Smooth muscle cell (in vitro differentiated cells): ENCODE measurements around the gene DAZAP1. TPM values are rescaled to one million over a fixed set of nuclear protein-coding genes. Genes with fewer than 3 reads are reported as not detected.

Experiments used
- DNase-seq: peaks from one replicate; lab custom pipeline; 2025; ENCODE audit not compliant: unreplicated experiment; lab: John Stamatoyannopoulos, UW
- H2AFZ ChIP-seq: fragments of 200-600 bp; sonication (generic); 2 replicates; pipeline ENCODE4 v1.6.0; 2016; ENCODE audit warnings: antibody characterized with exemption, low read depth, mild to moderate bottlenecking
- H3F3A ChIP-seq: fragments of 200-600 bp; sonication (generic); 2 replicates; pipeline ENCODE4 v1.6.0; 2017; ENCODE audit warnings: antibody characterized with exemption, low read depth
- H3K27ac ChIP-seq: fragments of 200-600 bp; sonication (generic); 2 replicates; pipeline ENCODE4 v1.5.1; 2016; ENCODE audit warnings: low read depth, mild to moderate bottlenecking
- H3K27me3 ChIP-seq: fragments of 200-600 bp; sonication (generic); 2 replicates; pipeline ENCODE4 v1.6.1; 2016; ENCODE audit warnings: low read depth, mild to moderate bottlenecking
- H3K36me3 ChIP-seq: fragments of 200-600 bp; sonication (generic); 2 replicates; pipeline ENCODE4 v1.5.1; 2016; ENCODE audit warnings: low read depth
- H3K4me1 ChIP-seq: fragments of 200-600 bp; sonication (generic); 2 replicates; pipeline ENCODE4 v1.5.1; 2016; ENCODE audit warnings: low read depth
- H3K4me2 ChIP-seq: fragments of 200-600 bp; sonication (generic); 2 replicates; pipeline ENCODE4 v1.6.0; 2016; ENCODE audit warnings: mild to moderate bottlenecking
- H3K4me3 ChIP-seq: fragments of 200-600 bp; sonication (generic); 2 replicates; pipeline ENCODE4 v1.5.1; 2016; ENCODE audit warnings: mild to moderate bottlenecking
- H3K79me2 ChIP-seq: fragments of 200-600 bp; sonication (generic); 2 replicates; pipeline ENCODE4 v1.6.0; 2016; ENCODE audit warnings: low read depth, mild to moderate bottlenecking
- H3K9ac ChIP-seq: fragments of 200-600 bp; sonication (generic); 2 replicates; pipeline ENCODE4 v1.6.0; 2016; ENCODE audit warnings: low read depth
- H3K9me3 ChIP-seq: fragments of 200-600 bp; sonication (generic); replicated peaks from 2 replicates; pipeline ENCODE4 v1.5.1; 2016; ENCODE audit warnings: low read depth
- H4K20me1 ChIP-seq: fragments of 200-600 bp; sonication (generic); 2 replicates; pipeline ENCODE4 v1.6.0; 2016; ENCODE audit warnings: low read depth
- WGBS: methylation state at CpG from one replicate; pipeline ENCODE4 v1.1.7; 2016; ENCODE audit warnings: low lambda C conversion rate; 5-methylcytosine and 5-hydroxymethylcytosine counted together
- polyA plus RNA-seq: library from polyadenylated mRNA; unstranded; fragments of >200 nt; fragmentation: Nextera tagmentation; extraction: Ambion mirVana; gene quantifications from 2 replicates; pipeline ENCODE4 v1.2.1, GENCODE V29; 2016
- total RNA-seq: library from RNA; depleted of rRNA; stranded (reverse); fragments of >200 nt; gene quantifications from 2 replicates; pipeline ENCODE4 v1.2.3, GENCODE V29; 2014
- TF ChIP-seq, protein P1 (sequence below): fragments of 200-600 bp; sonication (generic); IDR thresholded peaks from 2 replicates; pipeline ENCODE4 v1.5.1; 2017; ENCODE audit warnings: borderline replicate concordance, mild to moderate bottlenecking, antibody characterized with exemption; ENCODE audit not compliant: insufficient read depth, poor library complexity, severe bottlenecking

The DAZAP1 gene
- total and polyA plus RNA-seq, 2 experiments from 2014 or later, result 35.5 to 41.7 TPM

DNA sequence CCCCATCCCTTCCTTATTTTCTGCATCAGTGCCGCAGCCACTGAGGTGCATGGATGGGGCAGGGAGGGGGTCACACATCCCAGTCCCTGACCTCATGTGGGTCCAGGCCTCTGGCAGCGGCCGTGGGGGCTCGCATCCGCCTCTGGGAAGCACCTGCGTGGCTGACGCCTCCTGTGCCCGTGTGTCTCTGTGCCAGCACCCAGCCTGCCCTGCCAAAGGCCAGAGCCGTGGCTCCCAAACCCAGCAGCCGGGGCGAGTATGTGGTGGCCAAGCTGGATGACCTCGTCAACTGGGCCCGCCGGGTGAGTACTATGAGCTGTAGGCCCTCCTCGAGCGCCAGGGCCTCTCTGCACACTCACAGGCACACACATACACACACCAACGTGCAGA lies 18.8 kb upstream of the DAZAP1 start:
- H3K9me3 ChIP-seq, result no peaks in the 10 kb centered on the region
- H3K9ac ChIP-seq, result no peak overlapping the region
- no peaks in the 10 kb centered on the region for H4K20me1 ChIP-seq
- H3K79me2 ChIP-seq, result peaks cover 25% of the 10 kb centered on the region
- no peaks in the 10 kb centered on the region for H3K27me3 ChIP-seq
- H3K4me1 ChIP-seq, result peaks cover 7% of the 10 kb centered on the region
- no peak overlapping the region for H2AFZ ChIP-seq
- H3K4me2 ChIP-seq, result no peak overlapping the region
- TF ChIP-seq, protein P1, sequence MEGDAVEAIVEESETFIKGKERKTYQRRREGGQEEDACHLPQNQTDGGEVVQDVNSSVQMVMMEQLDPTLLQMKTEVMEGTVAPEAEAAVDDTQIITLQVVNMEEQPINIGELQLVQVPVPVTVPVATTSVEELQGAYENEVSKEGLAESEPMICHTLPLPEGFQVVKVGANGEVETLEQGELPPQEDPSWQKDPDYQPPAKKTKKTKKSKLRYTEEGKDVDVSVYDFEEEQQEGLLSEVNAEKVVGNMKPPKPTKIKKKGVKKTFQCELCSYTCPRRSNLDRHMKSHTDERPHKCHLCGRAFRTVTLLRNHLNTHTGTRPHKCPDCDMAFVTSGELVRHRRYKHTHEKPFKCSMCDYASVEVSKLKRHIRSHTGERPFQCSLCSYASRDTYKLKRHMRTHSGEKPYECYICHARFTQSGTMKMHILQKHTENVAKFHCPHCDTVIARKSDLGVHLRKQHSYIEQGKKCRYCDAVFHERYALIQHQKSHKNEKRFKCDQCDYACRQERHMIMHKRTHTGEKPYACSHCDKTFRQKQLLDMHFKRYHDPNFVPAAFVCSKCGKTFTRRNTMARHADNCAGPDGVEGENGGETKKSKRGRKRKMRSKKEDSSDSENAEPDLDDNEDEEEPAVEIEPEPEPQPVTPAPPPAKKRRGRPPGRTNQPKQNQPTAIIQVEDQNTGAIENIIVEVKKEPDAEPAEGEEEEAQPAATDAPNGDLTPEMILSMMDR, result no peak
- DNase-seq, result no peak
- no peak overlapping the region for H3K4me3 ChIP-seq
- H3F3A ChIP-seq, result peaks cover 4% of the 10 kb centered on the region
- H3K36me3 ChIP-seq, result no peaks in the 10 kb centered on the region
- H3K27ac ChIP-seq, result no peak overlapping the region
- 100% methylated on average over 17 of the region's 17 CpGs for WGBS

DNA sequence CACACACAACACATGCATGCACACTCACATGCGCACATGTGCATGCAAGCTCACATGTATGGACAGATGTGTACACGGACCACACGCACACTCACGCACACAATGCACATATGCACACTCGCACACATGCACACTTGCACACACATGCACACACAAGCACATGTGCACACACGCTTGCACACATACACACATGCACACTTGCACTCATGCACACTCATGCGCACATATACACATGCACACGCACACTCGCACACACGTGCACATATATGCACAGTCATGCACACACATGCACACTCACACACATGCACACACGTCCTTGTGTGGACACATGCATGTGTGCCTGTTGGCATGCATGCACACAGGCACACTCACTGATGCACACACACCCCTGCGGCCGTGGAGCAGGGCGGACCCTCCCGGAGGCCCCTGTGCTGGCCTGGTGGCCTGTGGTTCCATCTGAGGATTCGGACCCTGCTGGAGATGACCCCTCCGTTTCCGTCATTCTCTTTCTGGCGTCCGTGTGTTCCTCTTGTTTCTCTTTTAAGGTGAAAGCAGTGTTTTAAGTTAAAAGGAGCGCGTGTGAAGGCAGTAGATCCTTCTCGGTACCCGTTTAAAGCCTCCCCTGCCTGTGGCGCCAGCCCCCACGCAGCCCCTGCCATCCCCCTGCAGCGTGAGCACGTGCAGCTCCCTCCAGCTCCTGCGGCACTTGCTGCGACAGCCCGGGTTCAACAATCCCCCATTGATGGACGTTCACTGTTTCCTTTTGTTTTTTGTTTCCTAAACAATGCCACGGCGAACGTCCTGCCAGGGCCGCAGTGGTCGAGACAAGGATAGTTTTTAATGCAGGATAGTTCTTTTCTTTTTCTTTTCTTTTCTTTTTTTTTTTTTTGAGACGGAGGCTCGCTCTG lies 18.1 kb upstream of the DAZAP1 start:
- TF ChIP-seq, protein P1, result no peak
- Histone ChIP-seq H3K36me3 (no peaks in the 10 kb centered on the region), H3K9me3 (no peaks in the 10 kb centered on the region), H2AFZ (no peak overlapping the region), H3K27ac (no peak overlapping the region), H3K27me3 (no peaks in the 10 kb centered on the region), H3K4me1 (peaks cover 7% of the 10 kb centered on the region), H4K20me1 (no peaks in the 10 kb centered on the region), H3F3A (peaks cover 2% of the 10 kb centered on the region), H3K4me3 (no peak overlapping the region), H3K9ac (no peak overlapping the region), H3K4me2 (no peak overlapping the region), H3K79me2 (peaks cover 20% of the 10 kb centered on the region)
- 95% methylated on average over 38 of the region's 39 CpGs for WGBS
- no peak for DNase-seq

DNA sequence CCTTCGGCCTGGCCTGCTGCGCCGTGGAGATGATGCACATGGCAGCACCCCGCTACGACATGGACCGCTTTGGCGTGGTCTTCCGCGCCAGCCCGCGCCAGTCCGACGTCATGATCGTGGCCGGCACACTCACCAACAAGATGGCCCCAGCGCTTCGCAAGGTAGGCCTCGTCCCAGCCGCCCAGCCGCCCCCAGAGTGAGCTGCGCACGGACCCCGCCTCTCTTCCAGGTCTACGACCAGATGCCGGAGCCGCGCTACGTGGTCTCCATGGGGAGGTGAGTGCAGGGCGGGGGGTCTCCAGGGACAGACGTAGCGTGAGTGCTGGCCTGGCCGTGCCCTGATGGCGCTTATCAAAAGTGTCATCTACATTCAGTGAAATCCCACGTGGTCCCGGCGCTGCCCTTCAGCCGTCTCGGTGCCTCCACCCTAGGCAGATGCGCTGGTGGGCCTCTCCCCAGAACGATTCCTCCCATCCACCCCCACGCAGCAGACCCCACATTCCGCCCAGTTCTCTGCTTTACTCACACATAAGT lies 16.4 kb upstream of the DAZAP1 start:
- no peak for DNase-seq
- no peak overlapping the region for H3K9ac ChIP-seq
- H3K79me2 ChIP-seq, result peaks cover 4% of the 10 kb centered on the region
- H4K20me1 ChIP-seq, result no peaks in the 10 kb centered on the region
- WGBS, result 97% methylated on average over 42 of the region's 42 CpGs
- H3K27me3 ChIP-seq, result no peaks in the 10 kb centered on the region
- no peaks in the 10 kb centered on the region for H3F3A ChIP-seq
- no peak overlapping the region for H3K4me2 ChIP-seq
- no peak overlapping the region for H2AFZ ChIP-seq
- H3K27ac ChIP-seq, result no peak overlapping the region
- TF ChIP-seq, protein P1, result no peak
- H3K4me1 ChIP-seq, result no peaks in the 10 kb centered on the region
- H3K4me3 ChIP-seq, result no peak overlapping the region
- no peaks in the 10 kb centered on the region for H3K9me3 ChIP-seq
- H3K36me3 ChIP-seq, result no peaks in the 10 kb centered on the region
